Activated T-helper 2 cell treated with anti-CD3 and anti-CD28 coated beads, Interferon-gamma antibody, Interleukin-2, Interleukin-4, amounts not matched to agents 10 μg/mL and 5 μg/mL and 100 μg/mL, durations not matched to agents 14 hours and 24 hours and 36 hours (primary cell): Measurements from ENCODE around the gene ATP6V1F. TPM values are rescaled to one million over a fixed set of nuclear protein-coding genes. Genes with fewer than 3 reads are reported as not detected.

Experiments
- DNase-seq: peaks from one replicate; pipeline ENCODE4 v3.0.0; 2021; ENCODE audit warnings: low spot score
- H3K27ac Mint-ChIP-seq: one replicate; pipeline ENCODE4 v1.8.0; 2021; ENCODE audit warnings: mixed read lengths
- H3K27me3 Mint-ChIP-seq: one replicate; pipeline ENCODE4 v1.8.0; 2021; ENCODE audit warnings: low read depth, mixed read lengths
- H3K36me3 Mint-ChIP-seq: one replicate; pipeline ENCODE4 v1.8.0; 2021; ENCODE audit warnings: low read depth, mixed read lengths
- H3K4me1 Mint-ChIP-seq: one replicate; pipeline ENCODE4 v1.8.0; 2021; ENCODE audit warnings: low read depth, mixed read lengths
- H3K4me3 Mint-ChIP-seq: one replicate; pipeline ENCODE4 v1.8.0; 2021; ENCODE audit warnings: low read depth, mild to moderate bottlenecking, moderate library complexity, mixed read lengths
- H3K9me3 Mint-ChIP-seq: one replicate; pipeline ENCODE4 v1.8.0; 2021; ENCODE audit warnings: mixed read lengths
- intact Hi-C: fragments of 100-400 bp; cut with micrococcal nuclease; formaldehyde crosslinking; loops from one replicate; pipeline ENCODE4 v1.15.1; 2023
- total RNA-seq: library from RNA; stranded (reverse); gene quantifications from 2 replicates; pipeline ENCODE4 v1.2.3, GENCODE V29; 2022

Gene ATP6V1F
- total RNA-seq, 1 donor from 2014 or later: 123 TPM

DNA sequence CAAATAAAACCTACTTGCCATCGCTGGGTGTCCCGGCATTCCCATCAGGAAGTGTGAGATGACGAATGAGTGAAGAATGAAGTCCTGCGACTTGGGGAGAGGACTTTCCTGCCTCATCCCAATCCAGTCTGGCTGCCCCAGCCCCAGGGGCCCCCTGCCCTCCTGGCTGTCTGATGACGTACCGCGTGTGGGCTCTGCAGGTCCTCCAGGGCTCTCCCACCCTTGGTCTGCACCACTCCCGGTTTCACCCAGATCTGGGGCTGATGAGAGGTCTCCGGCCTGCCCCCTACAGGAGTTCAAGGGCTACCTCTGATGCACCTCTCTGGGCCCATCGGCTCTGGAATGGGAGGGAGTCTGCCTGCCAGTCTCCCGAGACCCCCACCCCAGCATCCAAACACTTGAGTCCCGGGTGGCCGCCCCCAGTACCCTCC, 9.8 kb downstream of the ATP6V1F start:
- Mint-ChIP-seq H3K9me3 (no peaks in the 10 kb centered on the region), H3K27ac (no peak overlapping the region), H3K27me3 (peaks cover 20% of the 10 kb centered on the region), H3K36me3 (no peaks in the 10 kb centered on the region), H3K4me1 (peaks cover 2% of the 10 kb centered on the region), H3K4me3 (no peak overlapping the region)
- DNase-seq: no peak
- intact Hi-C loops: no loop called here

DNA sequence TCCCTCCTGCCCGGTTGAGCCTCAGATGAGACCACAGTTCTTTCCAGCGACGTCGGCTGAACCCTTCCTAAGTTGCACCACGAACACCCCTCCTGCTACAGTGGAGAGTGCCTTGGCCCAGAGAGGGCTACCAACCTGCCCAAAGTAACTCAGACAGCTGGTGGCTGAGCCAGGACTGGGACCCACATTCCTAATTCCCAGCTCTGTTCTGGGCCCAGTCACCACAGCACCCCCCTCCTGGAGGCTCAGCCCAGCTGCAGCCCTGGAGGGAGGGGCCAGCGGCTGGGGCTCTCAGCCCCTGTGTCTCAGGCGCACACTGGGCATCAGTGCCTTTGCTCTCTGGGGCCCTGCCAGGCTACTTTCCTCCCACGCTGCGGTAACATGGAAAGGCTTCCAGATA, 10.6 kb downstream of the ATP6V1F start:
- Mint-ChIP-seq H3K36me3 (no peaks in the 10 kb centered on the region), H3K9me3 (no peaks in the 10 kb centered on the region), H3K4me3 (no peak overlapping the region), H3K4me1 (peaks cover 2% of the 10 kb centered on the region), H3K27ac (no peak overlapping the region), H3K27me3 (peaks cover 18% of the 10 kb centered on the region)
- no peak for DNase-seq
- intact Hi-C loops: no loop called here

DNA sequence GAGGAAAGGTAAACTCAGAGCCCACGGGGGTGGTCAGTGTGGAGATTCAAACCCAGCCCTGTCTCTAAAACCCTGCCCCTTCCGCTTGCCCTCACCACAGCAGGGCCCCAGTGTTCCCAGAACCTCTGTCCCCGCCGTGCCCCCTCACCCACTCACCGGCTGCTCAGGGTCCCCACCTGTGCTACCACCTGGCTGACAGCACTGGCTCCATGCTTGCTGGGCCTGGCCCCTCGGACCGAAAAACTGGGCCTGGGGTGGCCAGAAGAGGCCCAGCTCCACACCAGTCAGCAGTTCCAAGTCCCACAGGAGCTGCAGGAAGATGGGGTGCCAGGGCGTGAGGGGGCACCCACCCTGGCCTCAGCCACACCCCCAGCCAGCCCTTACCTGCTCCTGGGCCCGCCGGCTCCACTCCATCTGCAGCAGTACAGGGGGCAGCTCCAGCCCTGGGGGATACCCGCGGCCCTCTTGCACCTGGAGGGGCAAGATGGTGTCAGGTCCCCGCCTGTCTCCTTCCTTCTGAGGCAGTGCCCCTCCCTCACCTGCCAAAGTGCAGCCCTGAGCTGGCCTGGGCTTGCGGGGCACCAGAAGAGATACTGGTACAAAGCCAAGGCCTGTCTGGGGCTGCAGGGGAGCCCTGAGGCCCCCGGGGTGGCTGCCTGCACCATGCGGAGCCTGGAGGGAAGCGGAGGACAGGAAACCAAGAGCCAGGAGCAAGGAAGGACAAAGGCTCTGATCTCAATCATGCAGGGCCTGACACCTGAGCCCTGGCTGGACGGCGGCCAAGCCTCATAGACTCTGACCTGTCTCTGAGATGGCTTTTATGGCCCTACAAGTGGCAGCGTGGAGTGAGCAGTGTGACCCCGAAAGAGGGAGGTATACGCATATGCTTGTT, 11.7 kb downstream of the ATP6V1F start:
- intact Hi-C loops: no loop called here
- H3K9me3 Mint-ChIP-seq: no peaks in the 10 kb centered on the region
- H3K4me1 Mint-ChIP-seq: peaks cover 2% of the 10 kb centered on the region
- H3K36me3 Mint-ChIP-seq: no peaks in the 10 kb centered on the region
- H3K27ac Mint-ChIP-seq: no peak overlapping the region
- no peak overlapping the region for H3K4me3 Mint-ChIP-seq
- DNase-seq: no peak
- peaks cover 18% of the 10 kb centered on the region for H3K27me3 Mint-ChIP-seq

DNA sequence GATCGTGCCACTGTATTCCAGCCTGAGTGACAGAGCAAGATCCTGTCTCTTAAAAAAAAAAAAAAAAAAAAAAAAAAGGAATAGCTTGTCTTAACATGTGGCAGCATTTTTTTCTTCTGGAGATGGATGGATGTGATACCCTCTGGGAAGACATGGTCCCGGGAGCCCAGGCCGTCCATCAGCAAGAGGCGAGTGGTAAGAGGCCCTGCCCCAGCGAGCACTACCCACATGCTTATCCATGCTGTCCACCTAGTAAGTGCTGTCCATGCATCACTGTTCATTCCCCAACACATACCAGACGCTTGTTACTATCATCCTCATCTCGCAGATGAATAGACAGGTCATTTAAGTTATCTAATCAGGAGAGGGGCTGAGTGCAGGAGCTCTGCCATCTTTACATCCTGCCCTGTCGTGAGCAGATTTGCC, 12.9 kb downstream of the ATP6V1F start:
- H3K36me3 Mint-ChIP-seq: no peaks in the 10 kb centered on the region
- no peaks in the 10 kb centered on the region for H3K4me1 Mint-ChIP-seq
- peaks cover 14% of the 10 kb centered on the region for H3K27me3 Mint-ChIP-seq
- intact Hi-C loops: no loop called here
- no peak overlapping the region for H3K4me3 Mint-ChIP-seq
- no peaks in the 10 kb centered on the region for H3K9me3 Mint-ChIP-seq
- no peak for DNase-seq
- H3K27ac Mint-ChIP-seq: no peak overlapping the region

GRCh38 chr7:128876127-128876526, 13.5 kb downstream of the ATP6V1F start:
- Mint-ChIP-seq H3K27ac (no peak overlapping the region), H3K4me3 (no peak overlapping the region), H3K36me3 (no peaks in the 10 kb centered on the region), H3K4me1 (no peaks in the 10 kb centered on the region), H3K27me3 (peaks cover 8% of the 10 kb centered on the region), H3K9me3 (no peaks in the 10 kb centered on the region)
- no peak for DNase-seq
- intact Hi-C loops: no loop called here

- H3K27me3 Mint-ChIP-seq: peaks cover 7% of the 10 kb centered on the region
- no peak for DNase-seq
Measured at GRCh38 chr7:128876586-128876977, 13.9 kb downstream of the ATP6V1F start.

GRCh38 chr7:128876978-128877755, 14.5 kb downstream of the ATP6V1F start:
- intact Hi-C loops: no loop called here
- no peak overlapping the region for H3K27ac Mint-ChIP-seq
- peaks cover under 1% of the 10 kb centered on the region for H3K27me3 Mint-ChIP-seq
- H3K36me3 Mint-ChIP-seq: no peaks in the 10 kb centered on the region
- H3K4me1 Mint-ChIP-seq: no peaks in the 10 kb centered on the region
- DNase-seq: no peak
- no peaks in the 10 kb centered on the region for H3K9me3 Mint-ChIP-seq
- H3K4me3 Mint-ChIP-seq: no peak overlapping the region

More at GRCh38 chr7:128876586-128876977, 13.9 kb downstream of the ATP6V1F start:
- intact Hi-C loops: no loop called here
- Mint-ChIP-seq H3K4me1 (no peaks in the 10 kb centered on the region), H3K36me3 (no peaks in the 10 kb centered on the region), H3K9me3 (no peaks in the 10 kb centered on the region), H3K27ac (no peak overlapping the region), H3K4me3 (no peak overlapping the region)

DNA sequence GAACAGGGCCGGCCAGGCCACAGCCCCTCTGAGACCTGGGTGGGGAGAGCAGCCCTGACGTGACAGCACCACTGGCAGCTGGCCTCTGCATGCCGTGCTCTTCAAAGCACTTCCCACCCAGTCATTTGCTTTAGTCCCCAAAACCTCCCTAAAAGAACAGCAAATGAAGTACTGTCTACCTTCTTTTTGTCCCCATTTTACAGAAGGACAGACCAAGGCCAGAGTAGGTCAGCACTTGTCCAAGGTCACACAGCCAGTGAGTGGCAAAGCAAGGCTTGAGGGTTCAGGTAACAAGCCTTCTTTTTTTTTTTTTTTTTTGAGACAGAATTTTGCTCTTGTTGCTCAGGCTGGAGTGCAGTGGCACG, 15.1 kb downstream of the ATP6V1F start:
- intact Hi-C loops: no loop called here
- Mint-ChIP-seq H3K4me3 (no peak overlapping the region), H3K9me3 (no peaks in the 10 kb centered on the region), H3K27ac (no peak overlapping the region), H3K36me3 (no peaks in the 10 kb centered on the region), H3K27me3 (no peaks in the 10 kb centered on the region), H3K4me1 (no peaks in the 10 kb centered on the region)
- DNase-seq: no peak

DNA sequence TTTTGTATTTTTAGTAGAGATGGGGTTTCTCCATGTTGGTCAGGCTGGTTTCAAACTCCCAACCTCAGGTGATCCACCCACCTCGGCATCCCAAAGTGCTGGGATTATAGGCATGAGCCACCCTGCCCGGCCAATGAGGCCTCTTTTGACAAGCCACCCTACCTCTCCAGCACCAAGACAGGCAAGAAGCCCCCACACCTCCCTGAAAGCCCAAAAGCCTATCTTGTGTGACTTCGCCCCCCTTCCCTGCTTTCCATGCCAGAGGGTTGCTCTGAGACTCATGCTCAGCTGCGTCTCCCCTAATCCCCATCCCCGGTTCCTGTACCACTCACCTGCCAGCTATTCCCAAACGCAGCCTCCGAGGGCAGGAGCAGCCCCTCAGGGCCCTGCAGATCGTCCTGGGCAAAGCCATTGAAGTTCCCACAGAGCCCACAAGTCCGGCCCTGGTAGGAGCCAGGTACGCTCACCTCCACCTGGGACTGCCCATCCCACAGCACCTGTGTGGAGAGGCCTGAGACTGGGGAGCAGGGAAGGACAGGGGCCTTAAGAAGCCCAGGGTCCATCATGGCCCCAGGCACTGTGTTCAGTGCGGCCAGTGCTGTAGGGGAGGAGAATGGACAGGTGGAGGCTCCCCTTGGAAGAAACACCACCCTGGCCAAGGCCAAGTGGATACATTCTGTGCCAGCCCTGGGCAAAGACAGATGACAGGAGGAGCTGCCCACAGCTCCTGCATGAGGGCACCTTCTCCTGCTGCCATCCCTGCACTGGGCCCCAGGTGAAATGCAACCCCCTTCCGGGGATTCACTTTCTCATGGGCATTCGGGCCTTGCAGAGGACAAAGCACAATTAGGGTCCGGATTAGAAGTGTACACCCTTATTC, 15.8 kb downstream of the ATP6V1F start:
- H3K27ac Mint-ChIP-seq: no peak overlapping the region
- intact Hi-C loops: no loop called here
- no peaks in the 10 kb centered on the region for H3K9me3 Mint-ChIP-seq
- H3K4me1 Mint-ChIP-seq: no peaks in the 10 kb centered on the region
- no peaks in the 10 kb centered on the region for H3K27me3 Mint-ChIP-seq
- DNase-seq: no peak
- H3K4me3 Mint-ChIP-seq: no peak overlapping the region
- H3K36me3 Mint-ChIP-seq: no peaks in the 10 kb centered on the region

GRCh38 chr7:128879461-128879938, 16.8 kb downstream of the ATP6V1F start:
- Mint-ChIP-seq H3K4me3 (no peak overlapping the region), H3K36me3 (no peaks in the 10 kb centered on the region), H3K4me1 (no peaks in the 10 kb centered on the region), H3K9me3 (no peaks in the 10 kb centered on the region), H3K27me3 (no peaks in the 10 kb centered on the region), H3K27ac (no peak overlapping the region)
- intact Hi-C loops: no loop called here
- no peak for DNase-seq

- H3K4me3 Mint-ChIP-seq: no peak overlapping the region
- H3K36me3 Mint-ChIP-seq: no peaks in the 10 kb centered on the region
- no peaks in the 10 kb centered on the region for H3K27me3 Mint-ChIP-seq
- H3K4me1 Mint-ChIP-seq: no peaks in the 10 kb centered on the region
- H3K27ac Mint-ChIP-seq: no peak overlapping the region
- intact Hi-C loops: loop anchor here (10.0 kb wide), 2 partner anchors 275 to 455 kb away; no protein-coding TSS in a partner anchor
- DNase-seq: no peak
- no peaks in the 10 kb centered on the region for H3K9me3 Mint-ChIP-seq
Measured at GRCh38 chr7:128879939-128880746, 17.5 kb downstream of the ATP6V1F start.
